GM18951 (cell line): Measurements from ENCODE around the gene DOCK4.

Experiments used
- POLR2A ChIP-seq: IDR thresholded peaks from 4 replicates; pipeline ENCODE4 v1.6.1; 2011; ENCODE audit warnings: mild to moderate bottlenecking; ENCODE audit not compliant: insufficient read length, insufficient read depth; ENCODE audit errors: extremely low read depth
- in situ Hi-C: fragments of 300-500 bp; cut with MboI; formaldehyde crosslinking; loops from one replicate; pipeline ENCODE4 v1.12.0; 2022; ENCODE audit warnings: low sequenced_read_pairs, mixed read lengths, inconsistent platforms; ENCODE audit not compliant: unreplicated experiment

Gene DOCK4

DNA sequence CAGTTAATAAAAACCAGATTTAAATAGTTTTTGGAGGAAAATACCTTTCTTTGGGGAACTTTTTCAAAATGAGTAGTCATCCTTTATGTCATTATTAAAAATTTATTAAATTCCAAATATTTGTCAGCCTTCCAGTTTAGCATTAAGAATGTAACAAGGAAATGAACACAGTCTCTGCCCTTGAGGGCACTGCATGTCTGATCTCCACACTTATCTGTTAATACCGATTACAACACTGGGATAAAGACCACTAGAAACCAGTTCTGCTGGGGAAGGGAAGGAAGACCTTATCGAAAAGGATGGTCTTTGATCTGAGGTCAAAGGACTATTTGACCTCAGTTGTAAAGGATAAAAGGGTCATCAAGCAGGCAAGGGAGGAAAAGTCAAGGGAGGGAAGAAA, 320.0 kb downstream of the DOCK4 start:
- in situ Hi-C loops = no loop called here
- TF ChIP-seq POLR2A = no peak

- in situ Hi-C loops = no loop called here
- no peak for TF ChIP-seq POLR2A
Observed at GRCh38 chr7:111883241-111883640, 323.0 kb downstream of the DOCK4 start.

DNA sequence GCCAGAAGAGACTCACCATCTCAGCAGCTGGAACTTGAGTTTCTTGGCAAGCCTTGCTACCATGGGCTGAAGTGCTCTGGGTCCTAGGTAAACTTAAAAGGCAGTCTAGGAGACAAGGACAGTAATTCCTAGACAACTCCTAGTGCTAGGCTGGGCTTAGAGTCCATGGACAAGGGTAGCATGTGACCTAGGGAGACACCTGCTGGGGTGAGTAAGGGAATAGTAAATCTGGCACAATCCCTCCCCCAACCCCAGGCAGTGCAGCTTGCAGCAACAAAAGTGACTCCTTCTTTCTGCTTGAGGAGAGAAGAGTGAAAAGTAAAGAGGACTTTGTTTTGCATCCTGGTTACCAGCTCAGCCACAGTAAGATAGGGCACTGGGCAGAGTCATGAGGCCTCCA, 327.4 kb downstream of the DOCK4 start:
- in situ Hi-C loops = no loop called here
- TF ChIP-seq POLR2A = no peak

GRCh38 chr7:111877931-111878330, 328.3 kb downstream of the DOCK4 start:
- no peak for TF ChIP-seq POLR2A
- in situ Hi-C loops = no loop called here

DNA sequence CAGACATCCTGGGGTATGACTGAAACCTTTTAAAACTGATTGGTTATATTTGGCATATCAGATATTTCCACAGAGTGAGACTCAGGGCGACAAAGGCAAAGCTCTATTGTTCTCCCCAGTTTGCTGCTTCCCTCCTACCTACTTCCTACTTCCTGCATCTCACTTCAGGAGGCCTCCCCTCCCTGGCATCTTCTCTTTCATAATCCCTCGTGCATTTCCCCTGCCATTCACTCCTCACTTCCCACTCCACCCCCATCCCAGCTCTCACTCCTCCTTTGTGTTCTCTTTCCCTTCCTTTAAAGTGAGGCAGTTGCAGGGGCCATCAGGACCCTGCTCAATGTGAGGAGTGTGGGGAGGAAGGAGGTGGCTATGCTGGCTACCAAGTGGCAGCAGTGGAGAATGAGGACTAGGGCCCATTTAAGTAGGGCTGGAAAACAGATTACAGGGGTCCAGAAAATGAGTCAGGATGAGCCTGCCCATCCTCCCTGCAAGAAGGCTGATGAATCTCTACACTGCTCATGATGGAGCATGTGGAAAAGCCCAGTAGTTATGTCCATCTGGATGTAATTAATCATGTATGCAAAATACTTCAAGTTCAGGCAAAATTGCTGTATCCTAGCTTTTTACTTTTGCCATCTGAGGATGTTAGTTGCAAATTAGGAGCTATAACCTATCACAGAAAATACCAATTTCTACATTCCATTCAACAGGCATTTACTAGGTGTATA, 332.1 kb downstream of the DOCK4 start:
- TF ChIP-seq POLR2A = no peak
- in situ Hi-C loops = no loop called here

DNA sequence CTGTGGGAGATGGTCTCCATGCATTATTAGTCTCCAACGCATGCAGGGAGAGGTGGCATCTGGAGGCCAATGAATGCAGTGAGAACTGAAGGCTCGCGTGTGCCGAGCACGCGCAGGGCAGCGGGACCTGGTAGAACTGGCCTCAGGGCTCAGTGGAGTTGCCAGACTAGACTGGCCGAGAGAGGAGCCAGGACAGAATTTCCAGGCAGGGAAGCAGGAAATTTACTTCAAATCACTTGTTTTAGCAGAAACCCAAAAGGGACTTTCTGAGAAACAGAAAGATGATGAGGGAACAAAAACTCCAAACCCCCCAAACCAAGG, 332.9 kb downstream of the DOCK4 start:
- in situ Hi-C loops = no loop called here

DNA sequence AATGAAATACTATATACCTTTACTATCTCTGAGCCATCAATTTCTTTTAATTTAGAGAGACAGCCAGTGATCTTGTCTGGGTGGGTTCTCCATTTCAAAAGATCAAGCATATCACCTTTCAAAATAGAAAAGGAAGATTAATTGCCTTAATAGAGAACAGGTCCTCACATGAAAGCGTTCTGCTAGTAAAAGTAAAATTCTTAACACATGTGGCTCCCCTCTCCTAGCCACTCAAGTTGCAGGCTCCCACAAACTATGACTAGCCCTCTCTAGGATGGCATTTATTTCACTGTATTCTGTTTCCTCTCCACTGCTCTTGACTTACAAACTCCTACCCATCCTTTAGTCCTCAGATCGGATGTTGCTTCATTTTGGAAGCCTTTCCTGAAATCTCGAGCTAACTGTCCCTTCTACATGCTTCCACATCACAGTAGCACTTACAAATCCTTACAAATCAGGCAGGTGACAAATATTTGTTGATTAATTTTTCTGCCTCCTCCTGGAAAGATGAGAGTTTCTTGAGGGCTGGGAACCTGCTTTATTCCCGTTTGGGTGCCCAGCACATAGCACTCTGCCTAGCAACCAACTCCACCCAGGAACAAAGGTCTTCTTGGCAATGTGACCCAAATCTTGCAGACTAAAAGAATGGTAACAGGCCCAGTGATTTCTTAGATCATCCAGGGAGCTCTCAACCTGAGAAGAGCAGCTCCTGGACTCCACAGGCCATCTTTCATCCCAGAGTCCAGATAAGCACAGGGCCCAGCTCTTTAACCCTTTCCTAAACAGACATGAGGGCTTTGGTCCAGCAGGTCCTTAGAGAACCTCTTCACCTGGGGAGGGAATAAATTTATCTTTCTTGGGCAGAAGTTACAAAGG, 333.5 kb downstream of the DOCK4 start:
- no peak for TF ChIP-seq POLR2A
- in situ Hi-C loops = no loop called here

More for the DNA sequence above, 332.9 kb downstream of the DOCK4 start:
- TF ChIP-seq POLR2A = no peak

DNA sequence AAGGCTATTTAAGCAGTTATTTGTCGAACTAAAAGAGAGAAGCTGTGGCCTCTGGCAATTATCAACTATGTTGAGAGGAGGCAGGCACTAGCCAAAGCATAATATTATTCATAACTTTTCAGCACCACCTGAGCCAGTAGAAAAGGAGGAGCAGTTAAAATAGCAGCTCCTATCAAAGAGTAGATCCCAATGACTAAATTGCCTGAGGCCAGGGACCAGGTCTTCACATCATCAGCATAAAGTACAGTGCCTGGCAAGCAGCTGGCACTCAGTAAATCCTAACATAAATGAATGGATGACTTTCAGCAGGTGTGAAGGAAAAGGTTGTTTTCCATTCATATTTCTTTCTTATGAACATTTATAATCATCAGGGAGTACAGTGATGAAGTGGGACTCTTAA, 334.9 kb downstream of the DOCK4 start:
- TF ChIP-seq POLR2A = no peak
- in situ Hi-C loops = no loop called here

GRCh38 chr7:111869280-111869679, 336.9 kb downstream of the DOCK4 start:
- in situ Hi-C loops = no loop called here
- TF ChIP-seq POLR2A = no peak

DNA sequence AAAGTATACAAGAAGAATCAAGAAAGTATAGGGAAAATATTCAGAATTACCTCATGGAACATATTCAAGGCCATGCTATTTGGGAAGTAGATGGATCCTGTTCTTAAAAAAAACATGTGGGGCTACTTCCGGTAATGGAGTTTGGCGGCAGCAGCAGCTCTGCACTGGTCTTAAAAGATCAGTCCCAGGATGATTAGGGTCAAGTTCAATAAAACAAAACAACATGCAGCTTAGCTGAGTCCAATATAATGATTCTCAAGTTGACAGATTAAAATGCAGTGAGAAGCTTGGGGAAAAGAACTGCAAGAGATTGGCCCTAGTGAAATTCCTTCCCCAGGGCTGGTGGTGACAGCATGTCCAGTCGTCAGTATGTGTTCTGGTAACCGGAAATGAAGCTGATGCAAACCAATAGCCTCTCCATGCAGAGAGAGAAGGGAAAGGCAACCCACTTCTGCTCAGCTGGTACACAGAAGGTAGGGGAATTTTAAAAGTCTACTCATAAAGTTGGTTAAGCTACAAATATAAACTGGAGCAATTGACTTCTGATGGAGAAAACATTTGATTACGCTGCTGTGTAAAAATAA, 338.8 kb downstream of the DOCK4 start:
- TF ChIP-seq POLR2A = no peak
- in situ Hi-C loops = no loop called here

GRCh38 chr7:111866787-111867186, 339.4 kb downstream of the DOCK4 start:
- in situ Hi-C loops = no loop called here

DNA sequence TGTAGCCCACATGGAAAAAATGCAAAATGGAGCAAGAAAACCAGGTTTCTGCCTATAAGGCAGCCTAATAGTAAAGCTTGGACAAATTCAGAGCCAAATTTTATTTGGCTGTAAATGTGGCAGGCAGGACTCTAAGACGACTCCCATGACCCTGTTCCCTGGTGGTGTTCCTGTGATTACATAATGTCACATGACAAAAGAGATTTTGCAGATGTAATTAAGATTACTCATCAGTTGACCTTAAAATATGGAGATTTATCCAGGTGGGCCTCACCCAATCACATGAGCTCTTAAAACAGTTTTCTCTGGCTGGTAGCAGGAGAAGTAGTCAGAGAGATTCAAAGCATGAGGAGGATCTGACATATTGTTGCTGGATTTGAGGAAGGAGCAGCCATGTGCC, 340.8 kb downstream of the DOCK4 start:
- no peak for TF ChIP-seq POLR2A
- in situ Hi-C loops = no loop called here

More at GRCh38 chr7:111866787-111867186, 339.4 kb downstream of the DOCK4 start:
- no peak for TF ChIP-seq POLR2A

DNA sequence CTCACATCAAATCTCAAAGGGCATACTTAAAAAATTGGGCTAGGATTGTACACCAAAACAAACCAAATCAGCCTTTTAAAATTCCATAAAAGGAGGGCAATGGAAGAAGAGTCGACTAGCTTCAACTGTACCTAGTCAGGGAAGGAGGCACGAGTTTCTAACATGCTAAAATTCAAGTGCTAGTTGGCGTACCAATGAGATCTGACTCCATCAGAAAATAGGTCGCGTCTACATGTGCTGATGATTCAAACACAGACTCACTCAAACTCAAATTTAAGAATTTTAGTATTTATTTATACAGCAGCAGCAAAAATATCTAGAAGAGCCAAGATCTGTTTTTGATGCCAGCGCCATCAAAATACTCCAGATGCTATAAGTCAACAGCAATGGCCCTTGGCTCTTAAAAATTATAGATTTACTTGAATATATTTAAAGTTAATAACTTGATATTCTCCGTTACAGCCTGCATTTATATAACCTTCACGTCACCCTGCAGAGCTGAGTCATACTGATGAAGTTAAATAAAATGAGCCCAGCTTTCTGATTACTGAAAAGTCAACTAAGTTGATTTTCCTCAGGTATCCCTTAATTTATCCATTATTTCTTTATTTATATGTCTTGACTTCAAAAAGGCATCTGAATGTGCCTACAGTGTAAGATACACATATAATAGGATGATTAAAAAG, 341.8 kb downstream of the DOCK4 start:
- TF ChIP-seq POLR2A = no peak
- in situ Hi-C loops = no loop called here
